Activated CD4-positive, alpha-beta T cell treated with anti-CD3 and anti-CD28 coated beads, Interleukin-2, amount 10 ng/mL, durations not matched to agents 24 days and 14 days (primary cell): Measurements from ENCODE around the gene ANKS1B. TPM values are rescaled to one million over a fixed set of nuclear protein-coding genes. Genes with fewer than 3 reads are reported as not detected.

Experiments used
- DNase-seq: peaks from one replicate; pipeline ENCODE4 v3.0.0; 2022
- H3K27ac Mint-ChIP-seq: one replicate; pipeline ENCODE4 v1.8.0; 2022; ENCODE audit warnings: mild to moderate bottlenecking, mixed read lengths
- H3K27me3 Mint-ChIP-seq: one replicate; pipeline ENCODE4 v1.8.0; 2022; ENCODE audit warnings: mixed read lengths
- H3K36me3 Mint-ChIP-seq: one replicate; pipeline ENCODE4 v1.8.0; 2022; ENCODE audit warnings: low read depth, mild to moderate bottlenecking, mixed read lengths
- H3K4me1 Mint-ChIP-seq: one replicate; pipeline ENCODE4 v1.8.0; 2021; ENCODE audit warnings: mixed read lengths
- H3K4me3 Mint-ChIP-seq: one replicate; pipeline ENCODE4 v1.8.0; 2022; ENCODE audit warnings: mild to moderate bottlenecking, moderate library complexity, mixed read lengths
- H3K9me3 Mint-ChIP-seq: one replicate; pipeline ENCODE4 v1.8.0; 2021; ENCODE audit warnings: mixed read lengths
- intact Hi-C: fragments of 100-400 bp; cut with micrococcal nuclease; formaldehyde crosslinking; loops from one replicate; pipeline ENCODE4 v1.15.1; 2023
- total RNA-seq: library from RNA; stranded (reverse); gene quantifications from 2 replicates; pipeline ENCODE4 v1.2.3, GENCODE V29; 2022

ANKS1B gene
- total RNA-seq, 1 donor from 2014 or later: 1.5 TPM

DNA sequence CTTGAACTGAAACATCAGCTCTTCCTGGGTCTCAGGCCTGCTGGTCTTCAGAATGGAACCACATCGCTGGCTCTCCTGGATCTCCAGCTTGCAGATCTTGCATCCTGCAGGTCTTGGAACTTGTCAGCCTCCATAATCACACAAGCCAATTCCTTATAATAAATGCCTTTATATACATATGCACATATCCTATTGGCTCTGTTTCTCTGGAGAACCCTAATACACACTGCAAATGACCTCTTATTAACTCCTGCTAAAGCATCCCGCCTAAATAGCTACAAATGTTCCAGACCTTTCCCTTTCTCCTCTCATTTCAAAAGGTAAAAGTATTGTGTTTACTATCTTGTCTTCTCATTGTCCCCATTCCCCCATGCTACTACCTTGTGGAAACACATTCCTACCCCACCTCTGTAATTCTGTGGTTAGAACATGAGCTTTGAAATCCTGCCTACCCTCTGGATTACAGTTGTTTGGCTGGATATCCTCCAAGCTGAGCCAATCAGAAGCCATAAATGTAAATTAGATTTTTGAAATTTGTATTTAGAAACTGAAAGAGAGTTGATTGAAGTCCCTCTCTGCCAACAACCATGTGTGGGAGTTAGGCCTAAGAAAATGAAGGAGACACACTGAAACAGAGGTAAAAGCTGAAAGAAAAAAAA is 58.1 kb downstream of the ANKS1B start:
- Mint-ChIP-seq H3K27ac (no peak overlapping the region), H3K36me3 (no peaks in the 10 kb centered on the region), H3K4me3 (no peak overlapping the region), H3K9me3 (no peaks in the 10 kb centered on the region), H3K27me3 (no peaks in the 10 kb centered on the region), H3K4me1 (no peaks in the 10 kb centered on the region)
- DNase-seq: no peak
- intact Hi-C loops: no loop called here

DNA sequence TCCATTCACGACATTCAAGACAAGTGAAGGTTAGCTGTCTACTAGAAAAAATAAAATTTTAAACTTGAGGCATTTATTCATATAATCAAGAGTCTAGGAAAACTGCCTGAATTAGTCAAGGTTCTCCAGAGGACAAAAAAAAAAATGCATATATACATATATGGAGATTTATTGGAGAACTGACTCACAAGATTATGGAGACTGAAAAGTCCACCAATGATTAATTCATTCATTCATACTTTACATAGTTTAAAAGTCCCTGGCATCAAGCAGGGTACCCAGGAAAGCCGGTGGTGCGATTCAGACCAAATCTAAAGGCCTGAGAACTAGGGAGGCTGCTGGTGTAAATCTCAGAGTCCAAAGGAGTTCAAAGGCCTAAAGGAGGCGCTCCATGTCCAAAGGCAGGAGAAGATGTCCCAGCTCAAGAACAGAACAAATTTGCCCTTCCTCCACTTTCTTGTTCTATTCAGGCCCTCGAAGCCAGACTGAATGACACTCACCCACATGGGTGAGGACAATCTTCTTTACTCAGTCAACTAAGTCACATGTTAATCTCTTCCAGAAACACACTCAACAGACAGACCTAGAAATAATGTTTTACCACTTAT is 64.3 kb downstream of the ANKS1B start:
- H3K27ac Mint-ChIP-seq: no peak overlapping the region
- no peak for DNase-seq
- no peaks in the 10 kb centered on the region for H3K4me1 Mint-ChIP-seq
- H3K36me3 Mint-ChIP-seq: no peaks in the 10 kb centered on the region
- H3K9me3 Mint-ChIP-seq: no peaks in the 10 kb centered on the region
- no peaks in the 10 kb centered on the region for H3K27me3 Mint-ChIP-seq
- intact Hi-C loops: no loop called here
- H3K4me3 Mint-ChIP-seq: no peak overlapping the region

DNA sequence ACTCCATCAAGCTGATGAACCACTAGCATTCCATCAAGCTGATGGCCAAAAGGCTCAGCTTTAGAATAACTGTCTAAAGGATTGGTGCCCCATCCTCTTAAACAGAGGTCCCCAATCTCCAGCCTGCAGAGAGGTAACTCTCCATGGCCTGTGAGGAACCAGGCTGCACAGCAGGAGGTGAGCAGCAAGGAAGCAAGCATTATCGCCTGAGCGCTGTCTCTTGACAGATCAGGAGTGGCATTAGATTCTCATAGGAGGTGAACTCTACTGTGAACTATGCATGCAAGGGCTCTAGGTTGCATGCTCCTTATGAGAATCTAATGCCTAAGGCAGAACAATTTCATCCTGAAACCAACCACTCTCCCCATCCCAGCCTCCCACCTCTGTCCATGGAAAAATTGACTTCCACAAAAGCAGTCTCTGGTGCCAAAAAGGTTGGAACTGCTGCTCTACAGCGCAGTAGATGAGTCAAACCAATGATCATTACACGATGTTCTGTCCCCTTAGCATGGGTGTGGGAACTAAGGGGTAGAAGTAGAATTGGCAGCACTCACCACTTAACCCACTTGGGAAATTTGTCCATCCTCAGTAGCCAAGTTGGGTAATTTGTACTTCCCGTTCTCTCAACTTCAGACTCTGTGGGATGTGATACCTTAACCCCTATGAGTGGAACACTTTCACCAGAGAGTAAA is 66.9 kb downstream of the ANKS1B start:
- intact Hi-C loops: no loop called here
- no peaks in the 10 kb centered on the region for H3K4me1 Mint-ChIP-seq
- no peak overlapping the region for H3K4me3 Mint-ChIP-seq
- H3K27me3 Mint-ChIP-seq: no peaks in the 10 kb centered on the region
- H3K27ac Mint-ChIP-seq: no peak overlapping the region
- no peaks in the 10 kb centered on the region for H3K9me3 Mint-ChIP-seq
- H3K36me3 Mint-ChIP-seq: no peaks in the 10 kb centered on the region
- no peak for DNase-seq

- intact Hi-C loops: no loop called here
- H3K4me1 Mint-ChIP-seq: no peaks in the 10 kb centered on the region
- H3K27me3 Mint-ChIP-seq: no peaks in the 10 kb centered on the region
Observed at GRCh38 chr12:99916555-99916954, 68.2 kb downstream of the ANKS1B start.

GRCh38 chr12:99915251-99916082 is 69.3 kb downstream of the ANKS1B start:
- H3K27me3 Mint-ChIP-seq: no peaks in the 10 kb centered on the region
- H3K36me3 Mint-ChIP-seq: no peaks in the 10 kb centered on the region
- H3K4me3 Mint-ChIP-seq: no peak overlapping the region
- no peak for DNase-seq
- H3K27ac Mint-ChIP-seq: no peak overlapping the region
- H3K9me3 Mint-ChIP-seq: no peaks in the 10 kb centered on the region
- no peaks in the 10 kb centered on the region for H3K4me1 Mint-ChIP-seq
- intact Hi-C loops: no loop called here

More at GRCh38 chr12:99916555-99916954, 68.2 kb downstream of the ANKS1B start:
- Mint-ChIP-seq H3K27ac (no peak overlapping the region), H3K9me3 (no peaks in the 10 kb centered on the region), H3K4me3 (no peak overlapping the region), H3K36me3 (no peaks in the 10 kb centered on the region)
- no peak for DNase-seq

- Mint-ChIP-seq H3K27ac (no peak overlapping the region), H3K9me3 (no peaks in the 10 kb centered on the region), H3K27me3 (no peaks in the 10 kb centered on the region), H3K4me1 (no peaks in the 10 kb centered on the region), H3K36me3 (no peaks in the 10 kb centered on the region), H3K4me3 (no peak overlapping the region)
- intact Hi-C loops: no loop called here
- DNase-seq: no peak
Observed at GRCh38 chr12:99914206-99914605, 70.5 kb downstream of the ANKS1B start.

- no peak for DNase-seq
- no peaks in the 10 kb centered on the region for H3K36me3 Mint-ChIP-seq
- H3K27me3 Mint-ChIP-seq: no peaks in the 10 kb centered on the region
- intact Hi-C loops: no loop called here
- no peaks in the 10 kb centered on the region for H3K4me1 Mint-ChIP-seq
- no peak overlapping the region for H3K27ac Mint-ChIP-seq
- no peak overlapping the region for H3K4me3 Mint-ChIP-seq
- no peaks in the 10 kb centered on the region for H3K9me3 Mint-ChIP-seq
Observed at GRCh38 chr12:99911967-99912366, 72.8 kb downstream of the ANKS1B start.

DNA sequence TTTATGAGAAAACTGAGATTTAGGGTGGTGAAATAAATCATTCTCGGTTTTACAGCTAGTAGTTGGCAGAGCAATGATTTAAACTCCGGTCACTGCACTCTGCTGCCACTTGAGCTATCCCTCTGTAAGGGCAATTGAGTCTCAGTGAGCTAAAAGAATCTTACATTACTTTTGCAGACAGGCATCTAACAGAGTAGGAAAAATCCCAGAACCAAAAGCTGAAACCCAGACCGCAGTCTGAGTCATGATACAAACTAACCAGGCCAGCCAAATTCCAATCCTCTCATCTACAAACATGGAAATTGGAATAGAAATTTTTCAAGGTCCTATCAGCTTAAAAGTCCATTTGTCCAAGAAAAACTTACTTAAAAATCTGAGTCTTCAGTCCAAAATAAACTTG is 73.7 kb downstream of the ANKS1B start:
- Mint-ChIP-seq H3K4me3 (no peak overlapping the region), H3K27me3 (no peaks in the 10 kb centered on the region)

DNA sequence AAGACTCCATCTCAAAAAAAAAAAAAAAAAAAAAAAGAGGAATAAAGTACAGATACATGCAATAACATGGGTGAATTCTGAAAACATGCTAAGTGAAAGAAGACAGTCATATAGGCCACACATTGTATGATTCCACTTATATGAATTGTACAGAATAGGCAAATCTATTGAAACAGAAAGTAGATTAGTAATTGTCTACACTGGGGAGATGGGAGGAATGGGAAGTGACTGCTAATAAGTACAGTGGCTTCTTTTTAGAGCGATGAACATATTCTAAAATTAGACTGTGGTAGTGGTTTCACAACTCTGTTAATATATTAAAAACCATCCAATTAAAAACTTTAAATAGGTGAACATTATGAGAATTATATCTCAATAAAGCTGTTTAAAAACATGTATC is 74.4 kb downstream of the ANKS1B start:
- Mint-ChIP-seq H3K4me1 (no peaks in the 10 kb centered on the region), H3K36me3 (no peaks in the 10 kb centered on the region), H3K27me3 (no peaks in the 10 kb centered on the region), H3K27ac (no peak overlapping the region), H3K9me3 (no peaks in the 10 kb centered on the region), H3K4me3 (no peak overlapping the region)
- intact Hi-C loops: no loop called here
- no peak for DNase-seq

More for the DNA sequence above, 73.7 kb downstream of the ANKS1B start:
- no peaks in the 10 kb centered on the region for H3K4me1 Mint-ChIP-seq
- intact Hi-C loops: no loop called here
- H3K9me3 Mint-ChIP-seq: no peaks in the 10 kb centered on the region
- H3K36me3 Mint-ChIP-seq: no peaks in the 10 kb centered on the region
- no peak for DNase-seq
- no peak overlapping the region for H3K27ac Mint-ChIP-seq

DNA sequence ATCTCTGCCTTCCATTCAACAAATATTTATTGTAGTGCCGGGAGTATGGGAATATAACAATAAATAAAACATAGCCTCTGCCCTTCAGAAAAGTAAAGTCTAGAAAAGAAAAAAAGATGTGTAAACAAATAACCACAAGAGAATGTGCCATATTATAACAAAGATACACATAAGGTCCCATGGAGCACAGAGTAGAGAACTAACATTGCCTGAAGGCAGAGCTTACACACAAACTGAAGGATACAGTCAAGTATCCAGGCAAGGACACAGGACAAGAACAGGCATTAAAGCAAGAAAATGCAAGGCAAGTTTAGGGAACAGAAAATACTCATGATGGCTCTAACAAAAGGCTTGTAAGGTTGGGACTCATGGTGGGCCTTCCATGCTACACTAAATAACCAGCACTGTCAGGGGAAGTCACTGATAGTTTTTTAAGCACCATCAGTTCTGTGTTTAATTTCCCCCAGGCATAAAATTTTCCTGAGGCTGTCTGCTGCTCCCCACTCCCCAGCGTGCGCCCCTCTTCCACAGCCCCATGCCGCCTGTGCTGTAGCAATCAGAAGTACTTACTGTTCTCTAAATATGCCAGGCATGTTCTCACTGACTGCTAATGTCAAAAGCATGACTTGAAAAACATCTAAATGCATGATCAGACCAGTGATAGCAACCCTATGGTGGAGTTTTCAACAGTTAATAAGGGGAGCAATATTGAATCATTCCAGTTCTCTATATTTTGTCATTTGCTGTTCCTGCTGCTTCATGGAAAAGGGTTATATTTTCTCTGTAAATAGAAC is 77.8 kb downstream of the ANKS1B start:
- no peak for DNase-seq
- Mint-ChIP-seq H3K4me3 (no peak overlapping the region), H3K36me3 (no peaks in the 10 kb centered on the region), H3K4me1 (no peaks in the 10 kb centered on the region), H3K27ac (no peak overlapping the region), H3K9me3 (no peaks in the 10 kb centered on the region), H3K27me3 (no peaks in the 10 kb centered on the region)
- intact Hi-C loops: no loop called here

- H3K4me3 Mint-ChIP-seq: no peak overlapping the region
- H3K27me3 Mint-ChIP-seq: no peaks in the 10 kb centered on the region
- H3K27ac Mint-ChIP-seq: no peak overlapping the region
- intact Hi-C loops: no loop called here
- H3K36me3 Mint-ChIP-seq: no peaks in the 10 kb centered on the region
- H3K9me3 Mint-ChIP-seq: no peaks in the 10 kb centered on the region
- H3K4me1 Mint-ChIP-seq: no peaks in the 10 kb centered on the region
- no peak for DNase-seq
Observed at GRCh38 chr12:99901181-99901580, 83.6 kb downstream of the ANKS1B start.

DNA sequence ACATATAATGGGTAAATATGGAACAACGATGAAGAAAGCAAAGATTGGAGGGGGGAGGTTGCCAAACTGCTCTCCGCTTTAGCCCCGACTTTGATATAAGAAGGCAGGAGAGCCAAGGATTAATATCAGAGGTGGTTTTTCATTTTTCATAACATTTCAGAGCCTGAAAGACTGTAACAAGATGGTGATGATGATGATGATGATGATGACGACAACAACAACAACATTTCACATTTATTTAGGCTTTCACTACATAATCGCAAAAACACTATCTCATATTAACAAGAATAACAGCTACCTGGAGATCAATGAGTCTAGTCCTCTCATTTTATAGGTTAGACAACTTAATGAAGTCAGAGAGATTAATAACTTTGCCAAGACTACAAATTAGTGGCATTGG is 86.1 kb downstream of the ANKS1B start:
- H3K27me3 Mint-ChIP-seq: no peaks in the 10 kb centered on the region
- intact Hi-C loops: no loop called here
- H3K27ac Mint-ChIP-seq: no peak overlapping the region
- DNase-seq: no peak
- no peaks in the 10 kb centered on the region for H3K9me3 Mint-ChIP-seq
- no peaks in the 10 kb centered on the region for H3K36me3 Mint-ChIP-seq
- H3K4me1 Mint-ChIP-seq: no peaks in the 10 kb centered on the region
- no peak overlapping the region for H3K4me3 Mint-ChIP-seq

- Mint-ChIP-seq H3K36me3 (no peaks in the 10 kb centered on the region), H3K4me1 (no peaks in the 10 kb centered on the region), H3K27ac (no peak overlapping the region), H3K27me3 (no peaks in the 10 kb centered on the region), H3K4me3 (no peak overlapping the region), H3K9me3 (no peaks in the 10 kb centered on the region)
- no peak for DNase-seq
- intact Hi-C loops: no loop called here
Observed at GRCh38 chr12:99879439-99879838, 105.3 kb downstream of the ANKS1B start.
